Endothelial cell of umbilical vein (primary cell): Measurements from ENCODE around the gene TRIM71.

Experiments used
- POLR2AphosphoS5 ChIP-seq: IDR thresholded peaks from 2 replicates; pipeline ENCODE4 v1.6.1; 2012; ENCODE audit warnings: low read depth, mild to moderate bottlenecking, control low read depth, low read length, moderate library complexity; ENCODE audit not compliant: insufficient read depth
- TF ChIP-seq, protein P1 (sequence below), 2 donors: IDR thresholded peaks; 1 replicate in 1 of 2; 2 replicates in 1 of 2; pipeline ENCODE4 v1.5.1; 2011; ENCODE audit warnings: low read length in 2 of 2, mild to moderate bottlenecking in 2 of 2, moderate library complexity in 2 of 2, control low read depth in 1 of 2, inconsistent platforms in 1 of 2, low read depth in 1 of 2; ENCODE audit not compliant: insufficient read depth in 1 of 2; ENCODE audit errors: extremely low read depth in 1 of 2

DNA sequence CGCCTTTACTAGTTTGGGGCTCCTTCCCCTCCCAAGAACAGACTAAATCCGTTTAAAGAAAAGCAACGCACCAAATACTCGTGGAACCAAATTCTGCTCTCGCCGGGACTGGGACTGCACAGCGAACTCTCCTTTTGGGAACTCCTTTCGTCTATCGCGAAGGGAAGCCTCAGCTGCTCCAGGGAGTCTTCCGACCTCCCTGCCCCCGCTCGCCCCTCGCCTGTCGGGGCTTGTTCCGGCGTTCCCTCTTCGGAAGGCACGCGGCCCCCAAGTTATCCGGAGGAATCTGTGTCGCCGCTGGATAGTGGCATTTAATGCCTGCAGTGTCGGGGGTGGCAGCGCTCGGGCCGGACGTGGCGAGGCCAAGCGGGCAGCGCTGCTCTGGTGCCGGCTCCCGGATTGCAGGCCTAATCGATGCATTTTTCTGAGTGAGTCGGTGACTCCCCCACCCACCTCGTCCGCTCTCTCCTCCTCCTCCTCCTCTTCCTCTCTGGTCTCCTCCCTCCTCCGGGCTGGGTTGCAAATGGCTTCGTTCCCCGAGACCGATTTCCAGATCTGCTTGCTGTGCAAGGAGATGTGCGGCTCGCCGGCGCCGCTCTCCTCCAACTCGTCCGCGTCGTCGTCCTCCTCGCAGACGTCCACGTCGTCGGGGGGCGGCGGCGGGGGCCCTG is at the start of gene TRIM71:
- TF ChIP-seq, protein P1, sequence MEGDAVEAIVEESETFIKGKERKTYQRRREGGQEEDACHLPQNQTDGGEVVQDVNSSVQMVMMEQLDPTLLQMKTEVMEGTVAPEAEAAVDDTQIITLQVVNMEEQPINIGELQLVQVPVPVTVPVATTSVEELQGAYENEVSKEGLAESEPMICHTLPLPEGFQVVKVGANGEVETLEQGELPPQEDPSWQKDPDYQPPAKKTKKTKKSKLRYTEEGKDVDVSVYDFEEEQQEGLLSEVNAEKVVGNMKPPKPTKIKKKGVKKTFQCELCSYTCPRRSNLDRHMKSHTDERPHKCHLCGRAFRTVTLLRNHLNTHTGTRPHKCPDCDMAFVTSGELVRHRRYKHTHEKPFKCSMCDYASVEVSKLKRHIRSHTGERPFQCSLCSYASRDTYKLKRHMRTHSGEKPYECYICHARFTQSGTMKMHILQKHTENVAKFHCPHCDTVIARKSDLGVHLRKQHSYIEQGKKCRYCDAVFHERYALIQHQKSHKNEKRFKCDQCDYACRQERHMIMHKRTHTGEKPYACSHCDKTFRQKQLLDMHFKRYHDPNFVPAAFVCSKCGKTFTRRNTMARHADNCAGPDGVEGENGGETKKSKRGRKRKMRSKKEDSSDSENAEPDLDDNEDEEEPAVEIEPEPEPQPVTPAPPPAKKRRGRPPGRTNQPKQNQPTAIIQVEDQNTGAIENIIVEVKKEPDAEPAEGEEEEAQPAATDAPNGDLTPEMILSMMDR (IDR thresholded peaks at IDR 0.05; ENCODE audit: extremely low read depth in 1 of 2, insufficient read depth in 1 of 2, low read depth in 1 of 2, low read length in 2 of 2), result no peak
- TF ChIP-seq POLR2AphosphoS5, result no peak
